Spleen (tissue), 7 donors: Measurements from ENCODE around the gene FTHL17.

Experiments
- POLR2A ChIP-seq, 3 donors: fragments of 450-650 bp; IDR thresholded peaks; one replicate each; pipeline ENCODE4 v1.5.1; 2017; ENCODE audit warnings: antibody characterized with exemption in 3 of 3, mild to moderate bottlenecking in 1 of 3
- POLR2AphosphoS5 ChIP-seq, 3 donors: sonication (generic); formaldehyde crosslinking; IDR thresholded peaks; one replicate each; pipeline ENCODE4 v1.5.1; 2017; ENCODE audit warnings: antibody characterized with exemption in 3 of 3
- TF ChIP-seq, protein P1 (sequence below), 11 experiments: fragments of 200-600 bp in 7 of 11; fragments of 450-650 bp in 4 of 11; sonication (generic) in 4 of 11; IDR thresholded peaks in 8 of 11; conservative IDR thresholded peaks in 3 of 11; 1 replicate in 7 of 11; 2 replicates in 4 of 11; pipeline versions ENCODE4 v1.4.0 to v1.8.0; 2016 to 2021; ENCODE audit warnings: antibody characterized with exemption in 11 of 11, inconsistent platforms in 4 of 11, mild to moderate bottlenecking in 1 of 11
- donor health status: DM: no; HTN: no; CAD: no; lungs with moderate emphysema.
- donor health status: DM: no; HTN: no; CAD: no.
- donor health status: DM: no; HTN: no; CAD: no.

DNA sequence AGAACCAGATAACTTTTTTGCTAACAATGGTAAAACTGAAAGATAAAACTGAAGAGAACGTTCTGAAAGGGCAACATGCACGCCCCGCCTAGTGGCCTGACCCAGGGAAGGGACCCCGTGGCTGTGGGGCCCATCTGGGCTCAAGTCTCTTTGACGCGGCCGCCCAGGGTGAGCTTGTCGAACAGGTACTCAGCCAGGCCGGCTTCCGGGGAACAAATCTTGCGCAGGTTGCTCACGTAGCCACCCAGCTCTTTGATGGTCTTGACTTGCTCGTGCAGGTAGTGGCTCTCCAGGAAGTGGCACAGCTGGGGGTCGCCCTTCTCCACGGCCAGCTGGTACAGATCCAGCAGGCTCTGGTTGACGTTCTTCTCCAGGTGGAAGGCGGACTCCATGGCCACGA, 579 bp downstream of the FTHL17 start:
- TF ChIP-seq, protein P1, sequence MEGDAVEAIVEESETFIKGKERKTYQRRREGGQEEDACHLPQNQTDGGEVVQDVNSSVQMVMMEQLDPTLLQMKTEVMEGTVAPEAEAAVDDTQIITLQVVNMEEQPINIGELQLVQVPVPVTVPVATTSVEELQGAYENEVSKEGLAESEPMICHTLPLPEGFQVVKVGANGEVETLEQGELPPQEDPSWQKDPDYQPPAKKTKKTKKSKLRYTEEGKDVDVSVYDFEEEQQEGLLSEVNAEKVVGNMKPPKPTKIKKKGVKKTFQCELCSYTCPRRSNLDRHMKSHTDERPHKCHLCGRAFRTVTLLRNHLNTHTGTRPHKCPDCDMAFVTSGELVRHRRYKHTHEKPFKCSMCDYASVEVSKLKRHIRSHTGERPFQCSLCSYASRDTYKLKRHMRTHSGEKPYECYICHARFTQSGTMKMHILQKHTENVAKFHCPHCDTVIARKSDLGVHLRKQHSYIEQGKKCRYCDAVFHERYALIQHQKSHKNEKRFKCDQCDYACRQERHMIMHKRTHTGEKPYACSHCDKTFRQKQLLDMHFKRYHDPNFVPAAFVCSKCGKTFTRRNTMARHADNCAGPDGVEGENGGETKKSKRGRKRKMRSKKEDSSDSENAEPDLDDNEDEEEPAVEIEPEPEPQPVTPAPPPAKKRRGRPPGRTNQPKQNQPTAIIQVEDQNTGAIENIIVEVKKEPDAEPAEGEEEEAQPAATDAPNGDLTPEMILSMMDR (IDR thresholded peaks at IDR 0.05 in 8 of 11, conservative IDR thresholded peaks at IDR 0.05 in 3 of 11): no peak
- TF ChIP-seq POLR2A (IDR thresholded peaks at IDR 0.05) (no peak), POLR2AphosphoS5 (IDR thresholded peaks at IDR 0.05) (no peak)
